Hippocampal formation (tissue), 2 donors: ENCODE measurements around the gene ZNF716.
"Not testable (repeated sequence)": the region's sequence is repeated elsewhere in the genome, so short reads cannot be mapped to it uniquely, and the experiment has no call there.

ENCODE experiments used
- DNase-seq, 2 donors: peaks; one replicate each; lab custom pipeline; 2025; lab: John Stamatoyannopoulos, UW

The ZNF716 gene

DNA sequence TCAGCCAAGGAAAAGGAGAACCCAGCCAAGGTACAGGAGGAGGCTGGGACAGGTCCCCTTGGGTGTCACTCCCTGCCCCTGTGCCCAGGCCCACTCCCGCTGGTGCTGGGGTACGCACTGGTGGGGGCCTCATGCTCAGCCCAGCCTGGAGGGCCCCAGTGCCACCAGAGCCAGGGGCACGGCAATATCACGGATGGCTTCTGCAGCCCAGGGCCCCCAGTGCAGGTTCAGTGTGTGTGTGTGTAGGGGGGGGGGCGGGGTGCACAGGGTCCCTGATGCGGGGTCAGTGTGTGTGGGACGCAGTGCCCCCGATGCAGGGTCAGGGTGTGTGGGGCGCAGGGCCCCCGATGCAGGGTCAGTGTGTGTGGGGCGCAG is 23.4 kb upstream of the ZNF716 start:
- DNase-seq = no peak

DNA sequence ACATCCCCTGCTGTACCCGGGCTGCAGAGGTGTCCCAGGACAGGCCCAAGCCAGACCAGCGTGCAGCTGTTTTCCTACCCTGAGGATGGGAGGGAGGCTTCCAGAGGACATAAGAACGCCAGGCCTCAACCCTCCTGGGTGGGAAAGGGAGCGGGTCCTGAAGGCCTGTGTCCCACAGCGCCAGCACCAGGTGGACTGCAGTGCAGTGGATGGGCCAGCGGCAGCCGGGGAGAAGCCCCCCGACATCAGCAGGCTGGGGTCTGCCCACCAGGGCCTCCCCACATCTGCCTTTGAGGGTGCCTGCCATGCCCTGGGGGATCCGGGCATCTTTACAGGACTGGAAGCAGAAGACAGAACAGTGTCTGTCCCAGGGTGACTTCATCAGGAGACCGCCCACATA is 22.8 kb upstream of the ZNF716 start:
- no peak for DNase-seq

DNA sequence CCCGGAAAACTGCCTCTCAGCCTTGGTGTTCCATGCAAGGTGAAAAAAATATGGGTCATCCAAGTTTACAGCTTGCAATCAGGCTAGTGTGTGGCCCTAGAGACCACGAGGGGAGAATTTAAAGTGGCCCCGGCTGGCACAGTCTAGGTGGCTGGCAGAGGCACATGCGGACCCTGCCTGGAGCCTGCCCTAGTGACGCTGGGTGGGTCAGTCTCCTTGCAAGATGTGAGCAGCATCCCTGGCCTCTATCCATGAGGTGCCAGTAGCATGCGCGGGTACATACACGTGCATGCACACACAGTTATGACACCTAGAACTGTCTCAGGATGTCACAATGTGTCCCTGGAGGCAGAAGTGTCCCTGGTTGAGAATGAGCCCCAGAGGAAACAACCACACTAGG is 22.4 kb upstream of the ZNF716 start:
- DNase-seq = no peak

DNA sequence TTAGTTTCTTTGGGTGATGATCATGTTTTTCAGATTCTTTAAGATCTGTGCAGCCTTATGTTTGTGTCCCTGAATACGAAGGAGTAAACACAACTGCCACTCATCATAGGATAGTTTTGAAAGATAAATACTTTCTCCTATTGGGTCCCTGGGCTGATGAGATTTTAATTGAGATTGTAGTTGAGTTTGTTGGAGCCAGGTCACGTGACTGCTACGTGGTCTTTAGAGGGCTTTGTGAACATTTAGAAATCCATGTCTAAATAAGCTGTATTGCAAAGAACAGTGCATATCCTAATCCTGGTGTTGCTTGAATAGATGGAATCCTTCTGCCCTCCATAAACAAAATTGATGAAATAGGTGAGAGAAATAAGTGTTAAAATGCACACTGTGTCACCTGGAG is 17.4 kb upstream of the ZNF716 start:
- DNase-seq = no peak

DNA sequence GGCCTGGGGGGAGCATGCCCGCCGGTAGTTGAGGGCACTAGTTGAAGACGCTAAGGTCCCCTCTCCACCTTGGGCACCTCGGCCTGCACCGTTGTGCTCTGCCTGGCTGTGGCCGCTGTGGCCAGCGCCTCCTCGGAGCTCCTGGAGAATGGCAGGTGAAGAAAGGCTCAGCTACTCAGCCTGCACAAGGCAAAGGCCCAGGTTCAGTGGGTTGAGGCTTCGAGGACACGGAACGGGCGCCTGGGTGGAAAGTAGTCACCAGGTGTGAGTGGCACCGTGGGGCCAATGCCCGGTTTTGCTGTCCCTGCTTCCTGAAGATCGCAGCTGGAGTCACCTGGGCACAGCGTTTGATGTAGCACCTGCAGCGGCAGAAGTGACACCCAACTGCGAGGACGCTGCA is 12.4 kb upstream of the ZNF716 start:
- DNase-seq = no peak

DNA sequence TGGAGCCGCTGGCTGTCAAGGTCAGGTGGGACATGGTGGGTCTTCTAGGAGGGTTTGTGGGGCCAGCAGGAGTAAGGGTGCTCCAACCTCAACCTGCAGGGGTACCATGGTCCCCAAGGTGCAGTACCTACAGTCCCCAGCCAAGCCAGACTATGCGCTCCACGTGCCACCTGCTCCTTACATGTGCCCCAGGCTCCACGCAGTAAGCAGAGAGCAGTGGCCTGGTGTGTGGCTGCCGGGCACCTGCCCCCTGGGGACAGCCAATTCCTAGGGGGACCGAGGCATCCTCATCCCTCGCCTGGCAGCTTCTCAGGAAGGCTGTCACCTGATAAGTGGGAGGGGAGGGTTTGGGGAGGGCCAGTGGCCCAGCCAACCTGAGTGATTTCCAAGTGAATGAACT is 11.7 kb upstream of the ZNF716 start:
- no peak for DNase-seq

DNA sequence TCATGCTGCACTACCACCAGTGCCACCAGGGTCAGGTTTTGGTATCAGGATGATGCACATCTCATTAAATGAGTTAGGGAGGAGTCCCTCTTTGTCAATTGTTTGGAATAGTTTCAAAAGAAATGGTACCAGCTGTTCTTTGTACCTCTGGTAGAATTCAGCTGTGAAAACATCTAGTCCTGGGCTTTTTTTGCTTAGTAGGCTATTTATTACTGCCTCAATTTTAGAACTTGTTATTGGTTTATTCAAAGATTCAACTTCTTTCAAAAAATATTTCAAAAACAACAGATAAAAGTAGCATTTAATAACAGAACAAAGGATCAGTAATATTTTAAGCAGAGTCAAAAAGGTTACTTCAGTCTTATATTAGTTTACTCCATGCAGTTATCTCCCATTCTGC is 6.4 kb upstream of the ZNF716 start:
- DNase-seq = no peak

DNA sequence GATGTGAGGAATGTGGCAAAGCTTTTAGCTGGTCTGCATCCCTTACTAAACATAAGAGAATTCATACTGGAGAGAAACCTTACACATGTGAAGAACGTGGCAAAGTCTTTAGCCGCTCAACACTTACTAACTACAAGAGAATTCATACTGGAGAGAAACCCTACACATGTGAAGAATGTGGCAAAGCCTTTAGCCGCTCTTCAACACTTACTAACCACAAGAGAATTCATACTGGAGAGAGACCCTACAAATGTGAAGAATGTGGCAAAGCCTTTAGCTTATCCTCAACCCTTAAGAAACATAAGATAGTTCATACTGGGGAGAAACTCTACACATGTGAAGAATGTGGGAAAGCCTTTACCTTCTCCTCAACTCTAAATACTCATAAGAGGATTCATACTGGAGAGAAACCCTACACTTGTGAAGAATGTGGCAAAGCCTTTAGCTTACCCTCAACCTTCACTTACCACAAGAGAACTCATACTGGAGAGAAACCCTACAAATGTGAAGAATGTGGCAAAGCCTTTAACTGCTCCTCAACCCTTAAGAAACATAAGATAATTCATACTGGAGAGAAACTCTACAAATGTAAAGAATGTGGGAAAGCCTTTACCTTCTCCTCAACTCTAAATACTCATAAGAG is 19.3 kb downstream of the ZNF716 start:
- DNase-seq = not testable (repeated sequence)

DNA sequence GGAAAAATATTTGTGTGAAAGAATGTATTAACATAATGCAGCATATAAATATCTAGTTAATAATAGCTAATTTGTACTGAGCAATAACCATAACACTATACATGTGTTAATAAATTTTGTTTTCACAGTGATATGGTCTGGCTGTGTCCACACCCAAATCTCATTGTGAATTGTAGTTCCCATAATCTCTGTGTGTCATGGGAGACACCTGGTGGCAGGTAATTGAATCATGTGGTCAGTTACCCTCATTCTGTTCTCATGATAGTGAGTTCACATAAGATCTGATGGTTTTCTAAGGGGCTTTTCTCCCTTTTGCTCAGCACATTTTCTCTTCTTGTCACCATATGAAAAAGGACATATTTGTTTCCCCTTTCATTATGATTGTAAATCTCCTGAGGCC is 30.3 kb downstream of the ZNF716 start:
- DNase-seq = not testable (repeated sequence)

DNA sequence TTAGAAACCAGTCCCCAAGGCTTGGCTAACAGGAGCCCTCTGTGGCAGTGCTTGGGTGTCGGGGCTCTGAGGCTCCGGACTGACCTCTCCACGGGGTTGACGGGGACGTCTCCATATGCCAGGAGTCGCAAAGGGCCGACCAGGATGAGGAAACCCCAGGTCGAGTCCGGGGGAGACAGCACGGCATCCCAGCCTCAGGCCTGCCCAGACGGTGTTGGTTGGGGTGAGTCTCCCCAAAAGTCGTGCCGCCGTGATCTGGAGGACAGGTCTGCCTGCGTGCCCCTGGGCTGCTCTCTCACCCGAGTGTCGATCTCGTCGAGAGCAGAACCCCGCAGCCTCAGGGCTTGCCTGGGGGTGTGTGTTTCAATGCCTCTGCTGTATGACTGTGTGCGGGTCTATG is 35.0 kb downstream of the ZNF716 start:
- DNase-seq = not testable (repeated sequence)

DNA sequence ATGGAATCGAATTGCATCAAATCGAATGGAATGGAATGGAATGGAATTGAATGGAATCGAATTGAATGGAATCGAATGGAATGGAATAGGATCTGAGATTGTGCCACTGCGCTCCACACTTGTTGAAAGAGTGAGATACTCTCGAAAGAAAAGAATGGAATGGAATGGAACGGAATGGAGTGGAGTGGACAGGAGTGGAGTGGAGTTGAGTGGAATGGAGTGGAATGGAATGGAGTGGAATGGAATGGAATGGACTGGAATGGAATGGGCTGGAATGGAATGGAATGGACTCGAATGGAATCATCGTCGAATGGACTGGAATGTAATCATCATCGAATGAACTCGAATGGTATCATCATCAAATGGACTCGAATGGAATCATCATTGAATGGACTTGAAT is 38.0 kb downstream of the ZNF716 start:
- DNase-seq = no peak

DNA sequence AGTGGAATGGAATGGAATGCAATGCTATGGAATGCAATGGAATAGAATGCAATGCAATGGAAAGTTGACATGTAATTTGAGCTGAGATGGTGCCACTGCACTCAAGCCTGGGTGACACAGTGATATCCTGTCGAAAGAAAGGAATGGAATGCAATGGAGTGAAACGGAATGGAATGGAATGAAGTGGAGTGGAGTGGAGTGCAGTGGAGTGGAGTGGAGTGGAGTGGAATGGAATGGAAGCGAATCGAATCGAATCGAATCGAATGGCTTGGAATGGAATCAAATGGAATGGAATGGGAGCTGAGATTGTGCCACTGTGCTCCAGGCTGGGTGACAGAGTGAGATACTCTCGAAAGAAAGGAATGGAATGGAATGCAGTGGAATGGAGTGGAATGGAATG is 45.1 kb downstream of the ZNF716 start:
- DNase-seq = not testable (repeated sequence)

DNA sequence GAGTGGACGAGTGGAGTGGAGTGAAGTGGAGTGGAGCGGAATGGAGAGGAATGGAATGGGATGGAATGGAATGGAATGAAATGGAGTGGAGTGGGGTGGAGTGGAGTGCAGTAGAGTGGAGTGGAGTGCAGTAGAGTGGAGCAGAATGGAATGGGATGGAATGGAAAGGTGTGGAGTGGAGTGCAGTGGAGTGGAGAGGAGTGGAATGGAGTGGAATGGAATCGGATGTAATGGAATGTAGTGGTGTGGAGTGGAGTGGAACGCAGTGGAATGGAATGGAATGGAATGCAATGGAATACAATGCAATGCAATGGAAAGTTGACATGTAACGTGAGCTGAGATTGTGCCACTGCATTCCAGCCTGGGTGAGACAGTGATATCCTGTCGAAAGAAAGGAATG is 46.4 kb downstream of the ZNF716 start:
- no peak for DNase-seq

DNA sequence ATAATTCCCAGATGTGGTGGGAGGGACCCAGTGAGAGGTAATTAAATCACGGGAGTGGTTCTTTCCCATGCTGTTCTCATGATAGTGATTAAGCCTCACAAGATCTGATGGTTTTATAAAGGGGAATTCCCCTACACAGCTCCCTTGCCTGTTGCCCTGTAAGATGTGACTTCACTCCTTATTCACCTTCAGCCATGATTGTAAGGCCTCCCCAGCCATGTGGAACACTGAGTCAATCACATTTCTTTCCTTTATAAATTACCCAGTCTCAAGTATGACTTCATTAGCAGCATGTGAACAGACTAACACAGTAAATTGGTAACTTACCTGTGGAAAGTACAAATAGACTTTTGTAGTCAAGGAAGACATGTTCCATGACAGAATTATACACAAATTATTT is 55.2 kb downstream of the ZNF716 start:
- no peak for DNase-seq
